ENCODE data around the gene SVEP1. TPM values are rescaled to one million over a fixed set of nuclear protein-coding genes. Genes with fewer than 3 reads are reported as not detected.
"Not testable (repeated sequence)": the region's sequence is repeated elsewhere in the genome, so short reads cannot be mapped to it uniquely, and the experiment has no call there.

Gene SVEP1
- polyA plus RNA-seq, 1 donor: 6.2 TPM

GRCh38 chr9:110370315-110370714 is 209.2 kb downstream of the SVEP1 start:
- DNase-seq: no peak

GRCh38 chr9:110364451-110364850 is 215.1 kb downstream of the SVEP1 start:
- DNase-seq: no peak

DNA sequence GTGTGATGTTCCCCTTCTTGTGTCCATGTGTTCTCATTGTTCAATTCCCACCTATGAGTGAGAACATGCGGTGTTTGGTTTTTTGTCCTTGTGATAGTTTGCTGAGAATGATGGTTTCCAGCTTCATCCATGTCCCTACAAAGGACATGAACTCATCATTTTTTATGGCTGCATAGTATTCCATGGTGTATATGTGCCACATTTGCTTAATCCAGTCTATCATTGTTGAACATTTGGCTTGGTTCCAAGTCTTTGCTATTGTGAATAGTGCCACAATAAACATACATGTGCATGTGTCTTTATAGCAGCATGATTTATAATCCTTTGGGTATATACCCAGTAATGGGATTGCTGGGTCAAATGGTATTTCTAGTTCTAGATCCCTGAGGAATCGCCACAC is 220.5 kb downstream of the SVEP1 start:
- DNase-seq: not testable (repeated sequence)

GRCh38 chr9:110357505-110357904 is 222.0 kb downstream of the SVEP1 start:
- DNase-seq: peak; percentile 17

- DNase-seq: peak; percentile 42
These were observed 222.7 kb downstream of the SVEP1 start for GRCh38 chr9:110356639-110357395.

DNA sequence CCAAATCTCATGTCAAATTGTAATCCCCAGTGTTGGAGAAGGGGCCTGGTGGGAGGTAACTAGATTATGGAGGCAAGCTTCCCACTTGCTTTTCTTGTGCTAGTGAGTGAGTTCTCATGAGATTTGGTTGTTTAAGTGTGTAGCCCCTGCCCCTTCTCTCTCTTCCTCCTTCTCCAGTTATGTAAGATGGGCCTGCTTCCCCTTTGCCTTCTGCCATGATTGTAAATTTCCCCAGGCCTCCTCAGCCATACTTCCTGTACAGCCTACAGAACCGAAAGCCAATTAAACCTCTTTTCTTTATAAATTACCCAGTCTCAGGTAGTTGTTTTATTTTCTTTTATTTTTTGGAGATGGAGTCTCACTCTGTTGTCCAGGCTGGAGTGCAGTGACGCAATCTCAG is 223.6 kb downstream of the SVEP1 start:
- no peak for DNase-seq

DNA sequence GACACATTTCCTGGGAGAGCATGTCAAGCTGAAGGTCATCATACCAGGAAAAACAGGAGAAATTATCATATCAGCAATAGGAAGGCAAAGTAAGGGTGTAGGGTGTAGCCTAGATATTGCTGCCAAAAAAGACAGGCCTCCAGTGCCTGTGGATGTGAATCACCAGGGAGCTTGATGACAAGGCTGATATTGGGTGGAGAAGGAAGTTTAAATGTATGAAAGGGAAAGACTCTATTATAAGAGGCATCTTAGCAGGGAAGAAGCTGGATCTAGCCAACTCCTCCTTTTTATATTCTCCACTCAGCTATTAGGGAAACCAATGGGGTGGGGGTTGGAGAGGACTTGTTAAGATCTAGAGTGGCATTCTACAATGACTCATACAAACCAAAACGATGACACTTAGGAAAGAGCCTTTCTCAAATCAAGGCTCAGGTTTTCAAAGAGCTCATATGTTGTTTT is 228.5 kb downstream of the SVEP1 start:
- DNase-seq: no peak

GRCh38 chr9:110346325-110346724 is 233.2 kb downstream of the SVEP1 start:
- no peak for DNase-seq

DNA sequence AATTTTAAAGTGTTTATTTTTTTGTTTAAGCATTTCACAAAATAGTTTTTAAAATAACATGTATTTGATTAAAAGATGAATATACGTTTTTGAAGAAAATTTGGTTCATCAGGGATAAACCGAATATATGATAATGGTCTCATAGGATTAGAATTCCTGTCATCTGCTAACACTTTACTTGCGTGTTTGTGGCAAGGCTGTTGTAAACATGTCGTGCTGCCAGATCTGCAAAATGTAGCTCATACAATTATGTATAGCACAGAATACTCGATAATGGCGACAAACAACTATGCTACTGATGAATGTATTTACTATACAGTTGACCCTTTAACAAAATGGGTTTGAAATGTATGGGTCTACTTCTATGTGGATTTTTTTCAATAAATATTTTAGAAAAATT is 234.7 kb downstream of the SVEP1 start:
- no peak for DNase-seq

GRCh38 chr9:110343551-110343950 is 236.0 kb downstream of the SVEP1 start:
- no peak for DNase-seq

DNA sequence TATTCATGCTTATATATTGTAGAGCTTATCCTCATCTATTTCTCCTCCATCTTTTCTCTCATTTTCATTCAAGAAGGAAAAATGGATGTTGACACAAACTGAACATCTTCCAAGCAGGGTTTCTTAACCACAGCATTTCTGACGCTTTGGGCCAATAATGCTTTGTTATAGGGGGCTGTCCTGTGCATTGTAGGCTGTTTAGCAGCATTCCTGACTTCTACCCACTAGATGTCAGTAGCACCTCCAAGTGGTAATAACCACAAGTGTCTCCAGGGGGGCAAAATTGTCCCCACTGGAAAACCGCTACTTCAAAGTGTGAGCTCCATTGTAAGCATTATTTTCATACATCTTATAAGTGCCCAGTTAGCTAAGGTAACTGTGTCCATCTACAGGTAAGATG is 239.2 kb downstream of the SVEP1 start:
- no peak for DNase-seq

DNA sequence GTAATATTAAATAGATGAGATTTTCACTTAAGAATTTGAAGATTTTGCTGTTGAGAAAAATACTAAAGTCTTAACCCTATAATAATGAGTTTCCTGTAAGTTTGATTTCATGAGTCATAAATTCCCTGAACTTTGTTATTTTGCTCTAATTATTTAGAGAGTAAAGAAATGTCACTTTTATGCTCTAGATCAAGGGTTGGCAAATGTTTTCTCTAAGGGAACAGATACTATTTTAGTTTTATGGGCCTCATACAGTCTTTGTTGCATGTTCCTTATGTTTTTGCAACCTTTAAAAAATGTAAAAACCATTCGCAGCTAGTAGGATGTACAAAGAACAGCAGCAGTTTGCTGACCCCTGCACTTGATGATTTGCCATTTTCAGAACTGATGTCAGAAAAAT is 241.4 kb downstream of the SVEP1 start:
- DNase-seq: peak; percentile 41

DNA sequence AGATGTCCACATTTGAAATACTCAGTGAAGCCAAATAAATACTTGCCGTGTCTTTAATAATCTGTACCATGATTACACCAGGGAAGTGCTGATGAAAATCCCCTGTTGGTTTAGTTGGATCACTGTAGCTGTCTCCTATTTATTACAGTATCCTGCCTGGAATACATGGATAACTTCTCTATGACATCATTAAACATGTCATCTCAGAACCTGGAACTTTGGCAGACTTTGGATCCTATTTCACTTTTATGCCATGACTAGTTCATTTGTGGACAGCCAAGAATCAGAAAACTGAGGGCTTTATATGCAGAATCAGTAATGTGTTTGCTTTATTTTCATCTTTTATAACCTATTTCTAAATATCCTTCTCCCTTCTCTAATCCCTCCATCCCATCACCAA is 241.8 kb downstream of the SVEP1 start, which contains the start of gene TXNDC8:
Gene TXNDC8, minus strand, starts transcription at position 137 of the 400 bp plus-strand sequence.
- no peak for DNase-seq

DNA sequence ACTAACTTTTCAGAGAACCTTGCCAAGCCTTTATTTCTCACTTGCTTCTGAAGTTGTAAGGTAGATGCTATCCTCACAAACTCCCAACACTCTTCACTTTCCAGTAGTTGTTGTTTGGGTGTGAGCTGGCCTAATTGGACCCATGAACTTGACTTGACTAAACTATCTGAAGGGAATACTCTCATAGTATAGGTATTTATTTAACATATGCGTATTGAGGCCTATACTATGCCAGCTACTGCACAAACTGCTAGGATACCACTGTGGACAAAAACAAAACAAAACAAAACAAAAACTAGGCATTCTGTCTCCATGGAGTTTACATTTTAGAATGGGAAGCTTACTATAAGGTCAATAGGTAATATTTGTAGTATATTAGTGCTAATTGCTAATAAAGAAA is 243.2 kb downstream of the SVEP1 start:
- no peak for DNase-seq

DNA sequence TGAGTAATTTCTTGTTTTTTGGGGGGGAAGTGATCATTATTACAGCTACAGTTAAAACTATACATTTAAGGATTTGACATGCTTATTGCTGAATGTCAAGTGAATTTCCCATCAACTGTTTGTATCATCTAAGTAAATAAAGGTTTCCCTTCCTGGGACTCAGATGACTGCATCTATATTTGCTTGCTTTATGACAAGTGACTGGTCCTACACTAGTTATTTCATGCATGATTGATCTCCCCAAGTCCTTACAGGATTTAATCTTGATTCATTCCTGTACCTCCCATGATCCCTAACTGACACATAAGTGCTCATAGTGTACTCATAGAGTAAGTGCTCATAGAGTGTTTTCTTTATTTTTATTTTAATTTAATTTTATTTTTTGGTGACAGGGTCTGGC is 244.7 kb downstream of the SVEP1 start:
- DNase-seq: no peak

- DNase-seq: no peak
These were observed 245.4 kb downstream of the SVEP1 start for GRCh38 chr9:110334183-110334582.

- DNase-seq: no peak
These were observed 246.8 kb downstream of the SVEP1 start for GRCh38 chr9:110332766-110333165.

- no peak for DNase-seq
These were observed 248.9 kb downstream of the SVEP1 start for GRCh38 chr9:110330484-110331105.

- no peak for DNase-seq
These were observed 249.8 kb downstream of the SVEP1 start for GRCh38 chr9:110329639-110330230.

GRCh38 chr9:110328763-110329162 is 250.8 kb downstream of the SVEP1 start:
- DNase-seq: no peak

DNA sequence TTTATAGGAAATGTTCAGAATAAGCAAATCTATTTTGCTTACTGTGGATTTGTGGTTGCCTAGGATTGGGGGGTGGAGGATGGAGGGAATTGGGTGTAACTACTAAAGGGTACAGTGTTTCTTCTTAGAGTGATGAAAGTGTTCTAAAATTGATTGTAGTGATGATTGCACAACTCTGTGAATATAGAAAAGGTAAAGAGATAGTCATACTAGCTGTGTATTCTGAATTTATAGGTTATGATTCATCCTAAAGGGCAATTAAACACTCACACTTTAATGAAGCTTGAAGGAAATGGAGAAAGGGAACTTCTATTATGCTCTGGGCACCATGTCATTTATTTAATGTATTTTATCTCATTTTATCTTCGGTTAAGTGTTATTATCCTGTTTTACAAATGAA is 251.8 kb downstream of the SVEP1 start:
- DNase-seq: no peak

DNA sequence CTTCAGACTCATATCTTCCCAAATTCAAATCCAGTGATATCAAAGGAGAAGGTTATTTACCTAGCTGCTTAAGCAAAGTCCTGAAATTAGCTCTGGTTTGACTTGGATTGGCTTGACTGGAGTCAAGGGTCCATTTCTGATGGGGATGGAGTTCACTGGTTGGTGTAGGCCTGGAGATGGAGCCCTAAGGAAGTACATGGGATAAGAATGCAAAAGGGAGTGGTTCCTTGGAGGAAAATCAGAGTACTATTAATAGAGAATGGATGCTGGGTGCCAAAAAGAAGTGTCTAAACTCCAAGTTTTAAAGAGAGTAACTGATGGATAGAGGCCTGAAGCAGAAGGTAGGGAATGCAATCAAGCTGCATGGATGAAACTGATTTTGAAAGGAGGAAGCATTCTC is 255.7 kb downstream of the SVEP1 start:
- DNase-seq: no peak

Measured in left kidney (tissue), 2 donors.